K562 (cell line): ENCODE data around the gene NPHP3. TPM values are rescaled to one million over a fixed set of nuclear protein-coding genes. Genes with fewer than 3 reads are reported as not detected.
A peak's percentile ranks its signal among the peaks of the same experiment; 100 is the strongest.

ENCODE experiments used
- ATAC-seq: fragments of 200-7000 bp; cut with Tn5 transposase; 3 replicates; pipeline ENCODE4 v1.9.1; 2020; ENCODE audit warnings: moderate library complexity
- BruUV-seq: library from RNA; stranded (reverse); fragments of 400-500 nt; replicated peaks from 2 replicates; lab custom pipeline; 2021; lab: Mats Ljungman, UMichigan
- CTCF ChIA-PET: fragments of 300-600 bp; formaldehyde crosslinking; extraction: SDS; loops from one replicate; lab custom pipeline; 2021; ENCODE audit warnings: low intra/inter-chr PET ratio; lab: Yijun Ruan, JAX
- POLR2A ChIA-PET: fragments of 300-600, 350-650 bp; sonication (Branson Sonifier 250); formaldehyde crosslinking; extraction: SDS; loops from one replicate; lab custom pipeline; 2021; ENCODE audit warnings: antibody characterized with exemption, inconsistent platforms; lab: Yijun Ruan, JAX
- DNase-seq, 4 experiments: peaks; one replicate each; pipeline versions ENCODE4 v3.0.0 to v3.0.0-alpha.2; 2011 to 2018; ENCODE audit warnings: low spot score in 3 of 4, mixed read lengths in 3 of 4; ENCODE audit errors: extremely low read depth in 1 of 4
- FAIRE-seq: peaks from 2 replicates; lab custom pipeline; 2011; peaks lifted over from hg19 to GRCh38; lab: Jason Lieb, UNC
- H2AFZ ChIP-seq: 2 replicates; pipeline ENCODE4 v1.6.0; 2011; ENCODE audit warnings: low read depth, low read length, control low read depth, inconsistent platforms
- H3K27ac ChIP-seq: fragments of 200-600 bp; 3 replicates; pipeline ENCODE4 v1.8.0; 2011; ENCODE audit warnings: low read depth, mild to moderate bottlenecking, control low read depth, inconsistent platforms, low read length, moderate library complexity, mixed read lengths; ENCODE audit errors: extremely low read depth
- H3K27me3 ChIP-seq, 2 experiments: fragments of 300-600 bp in 1 of 2; 2 replicates in 1 of 2; 3 replicates in 1 of 2; pipeline versions ENCODE4 v1.6.0 to v1.8.0; 2011; ENCODE audit warnings: inconsistent platforms in 2 of 2, low read length in 2 of 2, mild to moderate bottlenecking in 1 of 2, mixed read lengths in 1 of 2, moderate library complexity in 1 of 2; ENCODE audit not compliant: control insufficient read depth in 2 of 2, insufficient read depth in 2 of 2
- H3K36me3 ChIP-seq: fragments of 300-600 bp; 3 replicates; pipeline ENCODE4 v1.8.0; 2011; ENCODE audit warnings: mild to moderate bottlenecking, low read length, inconsistent platforms; ENCODE audit not compliant: control insufficient read depth, insufficient read depth
- H3K4me1 ChIP-seq, 2 experiments: fragments of 200-600 bp in 1 of 2; replicated peaks in 1 of 2; 2 replicates in 1 of 2; 3 replicates in 1 of 2; pipeline versions ENCODE4 v1.5.1 to v1.8.0; 2011; ENCODE audit warnings: inconsistent platforms in 2 of 2, low read length in 2 of 2, mild to moderate bottlenecking in 1 of 2, mixed read lengths in 1 of 2, moderate library complexity in 1 of 2; ENCODE audit not compliant: control insufficient read depth in 2 of 2, insufficient read depth in 2 of 2
- H3K4me2 ChIP-seq: 2 replicates; pipeline ENCODE4 v1.6.1; 2011; ENCODE audit warnings: low read length, control low read depth, inconsistent platforms, mixed read lengths; ENCODE audit not compliant: insufficient read depth
- H3K4me3 ChIP-seq: fragments of 200-600 bp; sonication (generic), shearing (Covaris generic); 2 replicates; pipeline ENCODE4 v1.5.1; 2016; ENCODE audit warnings: control low read depth, inconsistent platforms
- H3K79me2 ChIP-seq: fragments of 200-600 bp; 3 replicates; pipeline ENCODE4 v1.8.0; 2011; ENCODE audit warnings: low read length, inconsistent platforms; ENCODE audit not compliant: control insufficient read depth, insufficient read depth
- H3K9ac ChIP-seq, 2 experiments: 2 replicates each; pipeline versions ENCODE4 v1.6.0 to v1.6.1; 2011; ENCODE audit warnings: low read depth in 2 of 2, low read length in 2 of 2, control low read depth in 1 of 2, inconsistent platforms in 1 of 2, mild to moderate bottlenecking in 1 of 2, mixed read lengths in 1 of 2; ENCODE audit not compliant: insufficient read depth in 1 of 2
- H3K9me1 ChIP-seq: one replicate; pipeline ENCODE4 v1.6.0; 2011; ENCODE audit warnings: inconsistent platforms, mild to moderate bottlenecking, low read length, moderate library complexity; ENCODE audit not compliant: control insufficient read depth, insufficient read depth
- H3K9me3 ChIP-seq: replicated peaks from 2 replicates; pipeline ENCODE4 v1.5.1; 2011; ENCODE audit warnings: low read depth, low read length, inconsistent platforms; ENCODE audit not compliant: control insufficient read depth, insufficient read depth
- H4K20me1 ChIP-seq: replicated peaks from 2 replicates; pipeline ENCODE4 v1.6.1; 2011; ENCODE audit warnings: low read length, inconsistent platforms, mixed read lengths; ENCODE audit not compliant: control insufficient read depth, insufficient read depth
- CBFA2T2 ChIP-seq: fragments of 450-650 bp; conservative IDR thresholded peaks from 2 replicates; pipeline ENCODE4 v1.6.1; 2017; ENCODE audit warnings: mild to moderate bottlenecking
- CBFA2T3 ChIP-seq: fragments of 450-650 bp; IDR thresholded peaks from 2 replicates; pipeline ENCODE4 v1.6.1; 2017
- SMAD4 ChIP-seq: fragments of 250-450 bp; sonication (Bioruptor Pico); conservative IDR thresholded peaks from 2 replicates; pipeline ENCODE4 v1.8.0; 2021; ENCODE audit warnings: inconsistent platforms, mild to moderate bottlenecking, moderate library complexity
- TAL1 ChIP-seq: fragments of 450-650 bp; IDR thresholded peaks from 2 replicates; pipeline ENCODE4 v1.6.1; 2016; ENCODE audit warnings: mild to moderate bottlenecking
- TCF3 ChIP-seq: sonication (generic); formaldehyde crosslinking; IDR thresholded peaks from 2 replicates; pipeline ENCODE4 v1.4.0; 2020; ENCODE audit warnings: mild to moderate bottlenecking, missing genetic modification reagents
- TEAD4 ChIP-seq, 2 experiments: sonication (generic) in 1 of 2; formaldehyde crosslinking in 1 of 2; IDR thresholded peaks; 2 replicates each; pipeline versions ENCODE4 v1.6.1 to v1.8.0; 2012 to 2022; ENCODE audit warnings: borderline replicate concordance in 1 of 2, inconsistent platforms in 1 of 2, low read length in 1 of 2, mild to moderate bottlenecking in 1 of 2, missing genetic modification reagents in 1 of 2
- ZNF12 ChIP-seq: sonication (generic); formaldehyde crosslinking; IDR thresholded peaks from 2 replicates; pipeline ENCODE4 v1.4.0; 2020; ENCODE audit warnings: mild to moderate bottlenecking, missing genetic modification reagents
- WGBS: fragments of 100-300 bp; shearing (Covaris generic); methylation state at CpG from one replicate; pipeline ENCODE4 v1.1.6; 2016; ENCODE audit warnings: low coverage, mixed read lengths; ENCODE audit not compliant: insufficient coverage; ENCODE audit errors: missing lambda C conversion rate; 5-methylcytosine and 5-hydroxymethylcytosine counted together
- in situ Hi-C: fragments of 300-500 bp; cut with MboI; formaldehyde crosslinking; loops from 4 replicates; pipeline ENCODE4 v1.15.0; 2018; ENCODE audit warnings: inconsistent platforms, mixed read lengths
- intact Hi-C: fragments of 100-400 bp; cut with micrococcal nuclease; formaldehyde crosslinking; loops from 2 replicates; pipeline ENCODE4 v1.14.2; 2022
- polyA plus RNA-seq, 8 experiments: library from polyadenylated mRNA; depleted of rRNA in 4 of 8; stranded (reverse) in 5 of 8; unstranded in 3 of 8; fragments of >200 nt; fragmentation: Nextera tagmentation in 2 of 8; fragmentation: Illumina TruSeq in 1 of 8; extraction: Ambion mirVana in 2 of 8; extraction: Trizol in 1 of 8; gene quantifications; 2 replicates each; pipeline versions ENCODE4 v1.2.1 to v1.2.3, GENCODE V29; 2011 to 2014; ENCODE audit warnings: inconsistent platforms in 1 of 8, missing spikeins in 1 of 8
- total RNA-seq, 7 experiments: library from RNA; depleted of rRNA in 6 of 7; stranded (reverse); fragments of >200 nt in 6 of 7; fragmentation: Illumina TruSeq in 2 of 7; extraction: Trizol in 2 of 7; gene quantifications; 2 replicates each; pipeline versions ENCODE4 v1.2.1 to v1.2.3, GENCODE V29; 2011 to 2021; ENCODE audit warnings: low replicate concordance in 1 of 7

Gene NPHP3
- total and polyA plus RNA-seq, 9 of the 15 experiments (the other 6 are each of a cell fraction or from before 2014, with no cell fraction given): 0.62 to 13.2 (median 5.8) TPM

- no TSS peak for BruUV-seq
- ChIA-PET POLR2A (interaction anchor here (1.4 kb wide), 1 partner anchor 14 kb away, joined by 3 read pairs; the partner anchor contains the start of gene ACAD11), CTCF (no interaction called here)
- Histone ChIP-seq H3K36me3 (no peaks in the 10 kb centered on the region), H3K4me1 (no peaks in the 10 kb centered on the region), H3K9me1 (no peaks in the 10 kb centered on the region), H3K9ac (no peak overlapping the region), H3K27ac (no peak overlapping the region), H4K20me1 (0 out of 2 replicates have a peak, but pooled peaks cover 3% of the 10 kb centered on the region), H3K4me2 (no peak overlapping the region), H3K27me3 (no peaks in the 10 kb centered on the region), H3K4me3 (no peak overlapping the region), H3K79me2 (no peaks in the 10 kb centered on the region), H3K9me3 (no peaks in the 10 kb centered on the region), H2AFZ (no peak overlapping the region)
- intact Hi-C loops (loop anchor here (10.0 kb wide), 1 partner anchor 390 kb away; no protein-coding TSS in a partner anchor), in situ Hi-C loops (no loop called here)
- ATAC-seq (no peak), DNase-seq (peak in 1 of 4 experiments; percentile 8), FAIRE-seq (no peak)
- peak; percentile 34; the same call in 1 of the 2 replicates for TF ChIP-seq CBFA2T3
- no peak for TF ChIP-seq ZNF12 (CRISPR knock-in tag)
- TF ChIP-seq CBFA2T2: peak; percentile 11; the same call in 1 of the 2 replicates
- 17% methylated on average over 1 of the region's 1 CpG for whole genome bisulfite sequencing
Measured at GRCh38 chr3:132645058-132645457, 77.2 kb downstream of the NPHP3 start.

- Histone ChIP-seq H2AFZ (no peak overlapping the region), H3K36me3 (no peaks in the 10 kb centered on the region), H3K4me1 (no peaks in the 10 kb centered on the region), H3K27ac (no peak overlapping the region), H4K20me1 (0 out of 2 replicates have a peak, but pooled peaks cover 3% of the 10 kb centered on the region), H3K27me3 (no peaks in the 10 kb centered on the region), H3K9me1 (no peaks in the 10 kb centered on the region), H3K4me3 (no peak overlapping the region), H3K79me2 (no peaks in the 10 kb centered on the region), H3K9ac (no peak overlapping the region), H3K9me3 (no peaks in the 10 kb centered on the region), H3K4me2 (no peak overlapping the region)
- FAIRE-seq (no peak), DNase-seq (peak in 2 of 4 experiments; percentile 19 to 38), ATAC-seq (peak; percentile 73)
- intact Hi-C loops: loop anchor here (5.0 to 10.0 kb wide), 2 partner anchors 291 to 389 kb away; no protein-coding TSS in a partner anchor
- peak; percentile 53 for TF ChIP-seq CBFA2T3
- peak; percentile 39 for TF ChIP-seq TAL1
- peak; percentile 24; the same call in 1 of the 2 replicates for TF ChIP-seq TCF3 (CRISPR knock-in tag)
- TF ChIP-seq TEAD4 (IDR thresholded peaks at IDR 0.05; ENCODE audit: low read length): peak; percentile 19; the same call in 1 of the 2 replicates
- no peak for TF ChIP-seq TEAD4 (CRISPR knock-in tag; IDR thresholded peaks at IDR 0.05; ENCODE audit: borderline replicate concordance)
- no peak for TF ChIP-seq SMAD4
- ChIA-PET POLR2A (interaction anchor here (1.0 kb wide), 2 partner anchors 16 to 30 kb away, joined by 3 to 5 read pairs; partner anchors contain the start of gene ACAD11), CTCF (interaction anchor here (3.4 kb wide), 1 partner anchor 108 kb away, joined by 49 read pairs; no protein-coding TSS in a partner anchor)
- in situ Hi-C loops: loop anchor here (5.0 kb wide), 1 partner anchor 101 kb away; no protein-coding TSS in a partner anchor
- 9% methylated on average over 2 of the region's 2 CpGs for WGBS
- no TSS peak for BruUV-seq
Measured at GRCh38 chr3:132643366-132643765, 78.8 kb downstream of the NPHP3 start.
